ENCODE measurements around the gene RASSF7. TPM values are rescaled to one million over a fixed set of nuclear protein-coding genes. Genes with fewer than 3 reads are reported as not detected.
A peak's percentile ranks its signal among the peaks of the same experiment; 100 is the strongest.

Gene RASSF7
- polyA plus RNA-seq, 2 of the 4 experiments (the other 2 are of a cell fraction), result 18.4 to 30.7 TPM

GRCh38 chr11:584287-584686 is 23.5 kb downstream of the RASSF7 start:
- DNase-seq (ENCODE audit: low read depth in 1 of 2, low spot score in 1 of 2), result no peak
- ChIA-PET CTCF (interaction anchor here (1.3 kb wide), 2 partner anchors 32 to 65 kb away, joined by 3 to 4 read pairs; partner anchors contain the start of gene IRF7), POLR2A (no interaction called here)
- no peak for FAIRE-seq
- Histone ChIP-seq H3K4me2 (no peak overlapping the region), H3K27ac (no peak overlapping the region), H3K9me3 (no peaks in the 10 kb centered on the region), H3K4me3 (no peak overlapping the region), H3K4me1 (peaks cover 25% of the 10 kb centered on the region)
- no peak for ATAC-seq
- 89% methylated on average over 10 of the region's 10 CpGs for WGBS (ENCODE audit: missing lambda C conversion rate)
- TF ChIP-seq HEYL (CRISPR knock-in tag; IDR thresholded peaks at IDR 0.05) (no peak), TFCP2L1 (CRISPR knock-in tag; IDR thresholded peaks at IDR 0.05) (no peak), MAFK (IDR thresholded peaks at IDR 0.05; ENCODE audit: partially characterized antibody) (no peak), FOXS1 (CRISPR knock-in tag; IDR thresholded peaks at IDR 0.05) (no peak)

DNA sequence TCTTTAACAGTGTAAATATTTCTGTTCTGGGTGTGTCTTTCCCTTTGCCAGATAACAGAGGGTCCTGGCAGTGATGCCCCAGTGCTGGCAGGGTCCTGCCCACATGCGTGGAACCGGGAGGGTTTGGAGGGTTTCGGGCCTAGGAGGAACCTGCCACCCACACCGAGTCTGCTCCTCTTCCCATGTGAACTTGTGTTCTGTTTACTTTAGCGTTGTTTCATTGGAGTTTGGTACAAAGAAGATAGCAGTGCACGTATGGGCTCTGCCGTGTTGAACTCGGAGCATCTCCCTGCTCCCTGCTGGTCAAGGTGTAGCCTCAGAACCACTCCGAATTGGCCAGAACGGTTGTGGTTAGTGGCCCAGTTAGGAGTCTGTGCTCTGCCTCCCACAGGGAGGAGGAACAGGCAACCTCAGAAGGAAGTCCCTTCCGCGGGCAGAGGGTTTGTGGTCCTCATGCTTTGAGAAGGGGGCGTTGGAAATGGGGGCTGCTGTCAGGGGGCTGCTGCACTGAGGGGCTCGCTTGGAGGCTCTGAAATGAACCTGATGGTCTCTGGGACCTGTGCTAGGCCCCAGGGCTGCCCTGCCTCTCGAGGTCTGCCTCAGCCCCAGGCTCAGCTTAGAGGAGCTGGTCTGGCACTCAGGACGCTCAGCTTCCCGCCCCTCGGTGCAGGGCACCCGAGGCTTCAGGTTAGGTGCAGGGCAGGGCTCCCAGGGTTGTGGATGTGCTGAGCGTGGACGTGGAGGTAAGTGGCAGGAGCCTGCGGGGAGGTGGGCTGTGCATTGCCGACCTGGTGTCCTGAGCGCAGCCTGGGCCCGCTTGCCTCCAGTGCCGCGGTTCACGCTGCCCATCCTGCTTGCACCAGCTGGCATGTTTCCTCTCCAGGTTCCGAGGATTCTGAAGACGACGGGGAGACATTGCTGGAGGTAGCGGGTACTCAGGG is 25.9 kb downstream of the RASSF7 start:
- no peak for FAIRE-seq
- no peak overlapping the region for H3K4me3 ChIP-seq
- CTCF ChIA-PET, result interaction anchor here (1.7 kb wide), 1 partner anchor 19 kb away, joined by 4 read pairs; no protein-coding TSS in a partner anchor

GRCh38 chr11:587546-587945 is 26.8 kb downstream of the RASSF7 start:
- ATAC-seq, result peak; percentile 44; a peak in 5 of 6 replicates
- no peaks in the 10 kb centered on the region for H3K9me3 ChIP-seq
- H3K4me1 ChIP-seq, result peaks cover 23% of the 10 kb centered on the region
- ChIA-PET CTCF (interaction anchor here (1.2 to 1.7 kb wide), 3 partner anchors 14 to 33 kb away, joined by 4 to 6 read pairs (median 6); no protein-coding TSS in a partner anchor), POLR2A (interaction anchor here (0.9 kb wide), 1 partner anchor 12 kb away, joined by 5 read pairs; the partner anchor contains the start of gene PHRF1)
- FAIRE-seq, result no peak
- H3K4me2 ChIP-seq, result peak overlapping the region; percentile 57
- H3K27ac ChIP-seq, result peak overlapping the region; percentile 77 to 82; a peak in 5 of 6 replicates
- 69% methylated on average over 8 of the region's 8 CpGs for WGBS (ENCODE audit: missing lambda C conversion rate)
- H3K4me3 ChIP-seq, result no peak overlapping the region
- DNase-seq (ENCODE audit: low read depth in 1 of 2, low spot score in 1 of 2), result no peak
- TF ChIP-seq CBX2 (IDR thresholded peaks at IDR 0.05; ENCODE audit: borderline replicate concordance, low read depth) (no peak), KDM1A (IDR thresholded peaks at IDR 0.05; ENCODE audit: low read depth) (no peak), CHD2 (IDR thresholded peaks at IDR 0.05; ENCODE audit: low read length, partially characterized antibody) (no peak), JUN (IDR thresholded peaks at IDR 0.05) (no peak), FOXS1 (CRISPR knock-in tag; IDR thresholded peaks at IDR 0.05) (no peak), RNF2 (IDR thresholded peaks at IDR 0.05; ENCODE audit: borderline replicate concordance, low read depth) (no peak), ZNF302 (CRISPR knock-in tag; IDR thresholded peaks at IDR 0.05) (no peak), HMGXB4 (CRISPR knock-in tag; IDR thresholded peaks at IDR 0.05; ENCODE audit: borderline replicate concordance) (no peak), PBX3 (IDR thresholded peaks at IDR 0.05) (no peak), CBX8 (IDR thresholded peaks at IDR 0.05) (no peak), POLR2AphosphoS2 (conservative IDR thresholded peaks at IDR 0.05; ENCODE audit: low read length) (no peak), FOSB (CRISPR knock-in tag; IDR thresholded peaks at IDR 0.05) (no peak), ESRRA (IDR thresholded peaks at IDR 0.05; ENCODE audit: borderline replicate concordance, low read length) (no peak), JUNB (IDR thresholded peaks at IDR 0.05) (no peak), PHF8 (IDR thresholded peaks at IDR 0.05; ENCODE audit: borderline replicate concordance, low read depth) (no peak)
- TF ChIP-seq, protein P1, sequence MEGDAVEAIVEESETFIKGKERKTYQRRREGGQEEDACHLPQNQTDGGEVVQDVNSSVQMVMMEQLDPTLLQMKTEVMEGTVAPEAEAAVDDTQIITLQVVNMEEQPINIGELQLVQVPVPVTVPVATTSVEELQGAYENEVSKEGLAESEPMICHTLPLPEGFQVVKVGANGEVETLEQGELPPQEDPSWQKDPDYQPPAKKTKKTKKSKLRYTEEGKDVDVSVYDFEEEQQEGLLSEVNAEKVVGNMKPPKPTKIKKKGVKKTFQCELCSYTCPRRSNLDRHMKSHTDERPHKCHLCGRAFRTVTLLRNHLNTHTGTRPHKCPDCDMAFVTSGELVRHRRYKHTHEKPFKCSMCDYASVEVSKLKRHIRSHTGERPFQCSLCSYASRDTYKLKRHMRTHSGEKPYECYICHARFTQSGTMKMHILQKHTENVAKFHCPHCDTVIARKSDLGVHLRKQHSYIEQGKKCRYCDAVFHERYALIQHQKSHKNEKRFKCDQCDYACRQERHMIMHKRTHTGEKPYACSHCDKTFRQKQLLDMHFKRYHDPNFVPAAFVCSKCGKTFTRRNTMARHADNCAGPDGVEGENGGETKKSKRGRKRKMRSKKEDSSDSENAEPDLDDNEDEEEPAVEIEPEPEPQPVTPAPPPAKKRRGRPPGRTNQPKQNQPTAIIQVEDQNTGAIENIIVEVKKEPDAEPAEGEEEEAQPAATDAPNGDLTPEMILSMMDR (IDR thresholded peaks at IDR 0.05), result no peak
- TF ChIP-seq, protein P2, sequence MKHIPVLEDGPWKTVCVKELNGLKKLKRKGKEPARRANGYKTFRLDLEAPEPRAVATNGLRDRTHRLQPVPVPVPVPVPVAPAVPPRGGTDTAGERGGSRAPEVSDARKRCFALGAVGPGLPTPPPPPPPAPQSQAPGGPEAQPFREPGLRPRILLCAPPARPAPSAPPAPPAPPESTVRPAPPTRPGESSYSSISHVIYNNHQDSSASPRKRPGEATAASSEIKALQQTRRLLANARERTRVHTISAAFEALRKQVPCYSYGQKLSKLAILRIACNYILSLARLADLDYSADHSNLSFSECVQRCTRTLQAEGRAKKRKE (CRISPR knock-in tag; IDR thresholded peaks at IDR 0.05; ENCODE audit: low read depth), result no peak

More for the DNA sequence above, 25.9 kb downstream of the RASSF7 start:
- no peaks in the 10 kb centered on the region for H3K9me3 ChIP-seq
- WGBS (ENCODE audit: missing lambda C conversion rate), result 90% methylated on average over 32 of the region's 32 CpGs
- ATAC-seq, result peak; percentile 24 to 26; a peak in 3 of 6 replicates
- H3K27ac ChIP-seq, result peak overlapping the region; percentile 77 to 82; a peak in 3 of 6 replicates
- no peak overlapping the region for H3K4me2 ChIP-seq
- DNase-seq (ENCODE audit: low read depth in 1 of 2, low spot score in 1 of 2), result no peak
- POLR2A ChIA-PET, result no interaction called here
- peaks cover 23% of the 10 kb centered on the region for H3K4me1 ChIP-seq
- TF ChIP-seq, protein P2 (CRISPR knock-in tag; IDR thresholded peaks at IDR 0.05; ENCODE audit: low read depth), result no peak
- TF ChIP-seq GATA3 (IDR thresholded peaks at IDR 0.05; ENCODE audit: borderline replicate concordance) (no peak), POLR2AphosphoS2 (conservative IDR thresholded peaks at IDR 0.05; ENCODE audit: low read length) (no peak), FOSB (CRISPR knock-in tag; IDR thresholded peaks at IDR 0.05) (no peak), HOXB13 (CRISPR knock-in tag; IDR thresholded peaks at IDR 0.05; ENCODE audit: low read depth) (no peak), ZFP36 (IDR thresholded peaks at IDR 0.05; ENCODE audit: borderline replicate concordance, partially characterized antibody) (no peak), BHLHE40 (IDR thresholded peaks at IDR 0.05; ENCODE audit: low read depth, low read length) (no peak), EHF (CRISPR knock-in tag; IDR thresholded peaks at IDR 0.05) (no peak)
- TF ChIP-seq, protein P3, sequence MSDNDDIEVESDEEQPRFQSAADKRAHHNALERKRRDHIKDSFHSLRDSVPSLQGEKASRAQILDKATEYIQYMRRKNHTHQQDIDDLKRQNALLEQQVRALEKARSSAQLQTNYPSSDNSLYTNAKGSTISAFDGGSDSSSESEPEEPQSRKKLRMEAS (IDR thresholded peaks at IDR 0.05), result no peak
